Lower leg skin (tissue), 4 donors: ENCODE data around the gene PPARGC1A. TPM values are rescaled to one million over a fixed set of nuclear protein-coding genes. Genes with fewer than 3 reads are reported as not detected.

Experiments used
- DNase-seq, 2 donors: peaks; one replicate each; pipeline ENCODE4 v3.0.0-alpha.2; 2019; ENCODE audit warnings: low spot score in 2 of 2
- H3K4me3 ChIP-seq: fragments of 200-600 bp; sonication (generic); 2 replicates; pipeline ENCODE4 v1.5.1; 2017; ENCODE audit warnings: mild to moderate bottlenecking, low read depth; ENCODE audit not compliant: poor library complexity, severe bottlenecking
- POLR2A ChIP-seq, 2 donors: fragments of 450-650 bp; IDR thresholded peaks; one replicate each; pipeline ENCODE4 v1.6.1; 2016 to 2017; ENCODE audit warnings: antibody characterized with exemption in 2 of 2, mild to moderate bottlenecking in 1 of 2, moderate library complexity in 1 of 2
- WGBS, 2 donors: methylation state at CpG; one replicate each; pipeline ENCODE4 v1.1.5; 2018; 5-methylcytosine and 5-hydroxymethylcytosine counted together
- intact Hi-C: fragments of 100-400 bp; cut with DNase I; formaldehyde crosslinking; loops from one replicate; pipeline ENCODE4 v1.15.0; 2023; ENCODE audit warnings: low total_unique reads
- total RNA-seq, 4 donors: library from RNA; depleted of rRNA; stranded (reverse); fragments of >200 nt; gene quantifications; one replicate each; pipeline ENCODE4 v1.1.0, GENCODE V29; 2016
- TF ChIP-seq, protein P1 (sequence below), 3 donors: fragments of 450-650 bp; IDR thresholded peaks; one replicate each; pipeline ENCODE4 v1.5.1; 2016; ENCODE audit warnings: antibody characterized with exemption in 3 of 3, mild to moderate bottlenecking in 3 of 3, moderate library complexity in 2 of 3

The PPARGC1A gene
- total RNA-seq, 4 donors from 2014 or later: 3.4 to 40.0 (median 14.1) TPM

DNA sequence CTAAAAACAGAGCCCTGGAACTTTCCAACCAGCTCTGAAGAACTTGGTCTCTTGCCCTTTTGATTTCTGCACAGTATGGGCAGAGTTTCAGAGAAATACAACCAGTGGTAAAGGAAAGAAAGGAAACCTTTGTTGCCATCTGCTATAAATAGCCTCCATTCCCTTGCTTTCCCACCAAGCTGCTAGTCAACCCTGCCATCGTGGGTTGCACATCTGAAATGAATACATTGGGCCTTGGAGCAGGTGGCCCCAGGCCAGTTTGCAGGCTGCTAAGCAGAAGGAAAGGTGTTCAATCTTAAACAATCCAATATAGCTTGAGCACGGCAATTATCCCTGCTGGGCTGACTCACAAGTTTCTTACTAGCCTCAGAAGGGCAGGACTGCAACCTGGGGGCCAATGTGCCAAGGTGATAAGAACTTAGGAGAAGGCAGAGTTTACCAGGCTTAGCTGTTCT is 142.5 kb downstream of the PPARGC1A start:
- 25 to 31% methylated on average over 2 of the region's 2 CpGs for WGBS, 2 donors
- intact Hi-C loops: no loop called here
- no peak overlapping the region for H3K4me3 ChIP-seq
- TF ChIP-seq POLR2A (IDR thresholded peaks at IDR 0.05): no peak
- TF ChIP-seq, protein P1, sequence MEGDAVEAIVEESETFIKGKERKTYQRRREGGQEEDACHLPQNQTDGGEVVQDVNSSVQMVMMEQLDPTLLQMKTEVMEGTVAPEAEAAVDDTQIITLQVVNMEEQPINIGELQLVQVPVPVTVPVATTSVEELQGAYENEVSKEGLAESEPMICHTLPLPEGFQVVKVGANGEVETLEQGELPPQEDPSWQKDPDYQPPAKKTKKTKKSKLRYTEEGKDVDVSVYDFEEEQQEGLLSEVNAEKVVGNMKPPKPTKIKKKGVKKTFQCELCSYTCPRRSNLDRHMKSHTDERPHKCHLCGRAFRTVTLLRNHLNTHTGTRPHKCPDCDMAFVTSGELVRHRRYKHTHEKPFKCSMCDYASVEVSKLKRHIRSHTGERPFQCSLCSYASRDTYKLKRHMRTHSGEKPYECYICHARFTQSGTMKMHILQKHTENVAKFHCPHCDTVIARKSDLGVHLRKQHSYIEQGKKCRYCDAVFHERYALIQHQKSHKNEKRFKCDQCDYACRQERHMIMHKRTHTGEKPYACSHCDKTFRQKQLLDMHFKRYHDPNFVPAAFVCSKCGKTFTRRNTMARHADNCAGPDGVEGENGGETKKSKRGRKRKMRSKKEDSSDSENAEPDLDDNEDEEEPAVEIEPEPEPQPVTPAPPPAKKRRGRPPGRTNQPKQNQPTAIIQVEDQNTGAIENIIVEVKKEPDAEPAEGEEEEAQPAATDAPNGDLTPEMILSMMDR (IDR thresholded peaks at IDR 0.05): no peak
- no peak for DNase-seq

DNA sequence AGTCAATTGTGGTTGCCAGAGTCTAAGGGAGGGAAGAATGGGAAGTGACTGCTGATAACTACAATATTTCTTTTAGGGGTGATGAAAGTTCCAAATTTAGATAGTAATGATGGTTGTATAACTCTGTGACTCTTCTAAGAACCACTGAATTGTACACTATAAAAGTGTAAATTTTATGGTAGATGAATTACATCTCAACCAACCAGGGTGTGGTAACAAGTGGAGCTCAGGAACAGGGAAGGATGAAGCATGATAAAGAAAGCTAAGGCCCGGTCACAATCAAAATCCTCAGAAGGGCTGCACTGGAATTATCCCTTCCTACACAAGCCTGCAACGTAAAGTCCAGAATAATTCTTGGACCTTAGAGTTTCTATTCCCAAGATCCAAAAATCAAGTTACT is 143.2 kb downstream of the PPARGC1A start:
- no peak for TF ChIP-seq POLR2A (IDR thresholded peaks at IDR 0.05)
- TF ChIP-seq, protein P1 (IDR thresholded peaks at IDR 0.05): no peak
- H3K4me3 ChIP-seq: no peak overlapping the region
- WGBS, 2 donors: 81 to 86% methylated on average over 2 of the region's 2 CpGs
- intact Hi-C loops: no loop called here
- no peak for DNase-seq

DNA sequence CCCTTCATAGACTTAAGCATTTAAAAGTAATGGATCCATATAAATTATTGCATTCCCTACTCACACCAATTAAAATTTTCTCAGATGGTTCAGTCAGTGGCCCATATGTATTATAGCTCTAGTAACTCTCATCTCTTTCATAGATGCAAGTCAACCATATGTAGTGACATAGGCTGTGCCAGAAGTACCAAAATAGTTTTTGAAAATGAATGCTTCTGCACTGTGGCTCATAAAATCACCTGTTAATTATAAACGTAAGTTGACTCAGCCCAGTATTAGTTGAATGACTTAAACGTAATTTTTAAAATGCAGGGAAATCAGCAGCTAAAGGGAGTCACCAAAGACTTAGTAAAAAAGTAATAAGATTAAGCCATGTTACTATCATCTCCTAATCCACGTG is 143.8 kb downstream of the PPARGC1A start:
- WGBS, 2 donors: 81 to 84% methylated on average over 3 of the region's 3 CpGs
- no peak overlapping the region for H3K4me3 ChIP-seq
- TF ChIP-seq, protein P1 (IDR thresholded peaks at IDR 0.05): no peak
- no peak for TF ChIP-seq POLR2A (IDR thresholded peaks at IDR 0.05)
- no peak for DNase-seq
- intact Hi-C loops: no loop called here

DNA sequence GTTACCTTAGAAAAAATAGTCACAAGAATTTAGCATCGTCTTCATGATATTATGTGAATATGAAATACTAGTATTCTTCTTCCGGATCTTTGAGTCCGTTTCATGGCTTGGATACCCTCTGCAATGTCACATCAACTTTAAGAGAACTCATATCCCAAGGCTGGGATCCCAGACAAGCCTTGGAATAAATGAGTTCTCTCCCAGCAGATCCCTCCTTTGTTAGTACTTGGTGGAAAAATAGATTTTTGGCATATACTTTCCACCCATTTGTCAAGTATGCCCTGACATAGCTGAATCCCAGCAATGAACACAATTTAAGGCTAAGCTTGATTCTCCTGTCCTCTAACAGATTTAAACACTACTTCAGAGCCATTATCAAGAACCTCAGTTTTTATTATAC is 144.5 kb downstream of the PPARGC1A start:
- TF ChIP-seq POLR2A (IDR thresholded peaks at IDR 0.05): no peak
- TF ChIP-seq, protein P1 (IDR thresholded peaks at IDR 0.05): no peak
- intact Hi-C loops: no loop called here
- H3K4me3 ChIP-seq: no peak overlapping the region
- DNase-seq: no peak
- WGBS, 2 donors: 95 to 97% methylated on average over 3 of the region's 3 CpGs
